Stimulated activated CD8-positive, alpha-beta memory T cell treated with anti-CD3 and anti-CD28 coated beads, Interleukin-12 subunit alpha, Interleukin-12 subunit beta, amount 100 ng/mL, for 24 hours (primary cell): Measurements from ENCODE around the gene ST3GAL2.

Experiments
- DNase-seq: peaks from one replicate; pipeline ENCODE4 v3.0.0-alpha.2; 2020; ENCODE audit errors: extremely low read depth

Gene ST3GAL2

GRCh38 chr16:70438969-70439862 is at the start of gene ST3GAL2:
Gene ST3GAL2, minus strand, starts transcription at chr16:70439100. Its CDS starts 40,570 bp downstream, at chr16:70398530.
- peak; percentile 85 for DNase-seq

GRCh38 chr16:70484867-70485266 is 46.0 kb upstream of the ST3GAL2 start:
- no peak for DNase-seq

- DNase-seq, result no peak
These were observed 44.5 kb upstream of the ST3GAL2 start for GRCh38 chr16:70483426-70483825.

- no peak for DNase-seq
These were observed 43.7 kb upstream of the ST3GAL2 start for GRCh38 chr16:70482624-70483023.

GRCh38 chr16:70481929-70482536 is 43.1 kb upstream of the ST3GAL2 start:
- DNase-seq, result no peak

- DNase-seq, result no peak
These were observed 41.5 kb upstream of the ST3GAL2 start for GRCh38 chr16:70480127-70481105.

GRCh38 chr16:70478912-70479341 is 40.0 kb upstream of the ST3GAL2 start:
- no peak for DNase-seq

GRCh38 chr16:70478169-70478568 is 39.3 kb upstream of the ST3GAL2 start:
- no peak for DNase-seq

GRCh38 chr16:70476272-70477020 is 37.5 kb upstream of the ST3GAL2 start:
- no peak for DNase-seq

GRCh38 chr16:70475054-70475871 is 36.4 kb upstream of the ST3GAL2 start:
- DNase-seq, result no peak

GRCh38 chr16:70474320-70475053 is 35.6 kb upstream of the ST3GAL2 start:
- no peak for DNase-seq

GRCh38 chr16:70473446-70474319 is 34.8 kb upstream of the ST3GAL2 start:
- no peak for DNase-seq

- DNase-seq, result no peak
These were observed 34.0 kb upstream of the ST3GAL2 start for GRCh38 chr16:70472786-70473433.

GRCh38 chr16:70470927-70471341 is 32.0 kb upstream of the ST3GAL2 start:
- no peak for DNase-seq

GRCh38 chr16:70470141-70470926 is 31.4 kb upstream of the ST3GAL2 start:
- DNase-seq, result no peak

GRCh38 chr16:70468776-70469525 is 30.1 kb upstream of the ST3GAL2 start:
- no peak for DNase-seq
